Sigmoid colon (tissue), 7 donors: Measurements from ENCODE around the gene NRXN2. TPM values are rescaled to one million over a fixed set of nuclear protein-coding genes. Genes with fewer than 3 reads are reported as not detected.

Source experiments
- DNase-seq: peaks from one replicate; pipeline ENCODE4 v3.0.0-alpha.2; 2019
- H3K27ac ChIP-seq, 4 donors: fragments of 200-600 bp; sonication (generic); one replicate each; pipeline ENCODE4 v1.5.1; 2016 to 2019; ENCODE audit warnings: mild to moderate bottlenecking in 1 of 4
- H3K27me3 ChIP-seq, 3 donors: fragments of 200-600 bp; sonication (generic); one replicate each; pipeline ENCODE4 v1.5.1; 2019; ENCODE audit warnings: mild to moderate bottlenecking in 1 of 3
- H3K36me3 ChIP-seq, 4 donors: fragments of 200-600 bp; sonication (generic); one replicate each; pipeline ENCODE4 v1.5.1; 2016 to 2019
- H3K4me1 ChIP-seq, 4 donors: fragments of 200-600 bp; sonication (generic); one replicate each; pipeline ENCODE4 v1.5.1; 2017 to 2019
- H3K4me3 ChIP-seq, 4 donors: fragments of 200-600 bp; sonication (generic); one replicate each; pipeline ENCODE4 v1.5.1; 2017 to 2019; ENCODE audit warnings: mild to moderate bottlenecking in 2 of 4, moderate library complexity in 1 of 4
- H3K9me3 ChIP-seq, 4 donors: fragments of 200-600 bp in 3 of 4; sonication (generic) in 3 of 4; one replicate each; pipeline versions ENCODE4 v1.5.1 to v1.6.1; 2013 to 2019
- EP300 ChIP-seq, 4 donors: sonication (generic); formaldehyde crosslinking; IDR thresholded peaks; one replicate each; pipeline ENCODE4 v1.6.1; 2017; ENCODE audit warnings: antibody characterized with exemption in 4 of 4
- POLR2A ChIP-seq, 2 donors: fragments of 450-650 bp; IDR thresholded peaks; one replicate each; pipeline ENCODE4 v1.6.1; 2016; ENCODE audit warnings: antibody characterized with exemption in 2 of 2, mild to moderate bottlenecking in 2 of 2, moderate library complexity in 2 of 2
- POLR2AphosphoS5 ChIP-seq, 4 donors: sonication (generic); formaldehyde crosslinking; IDR thresholded peaks; one replicate each; pipeline ENCODE4 v1.6.1; 2017; ENCODE audit warnings: antibody characterized with exemption in 4 of 4
- WGBS, 2 donors: extraction: QIAGEN DNeasy Blood & Tissue Kit; methylation state at CpG; one replicate each; pipeline ENCODE4 v1.1.7; 2013; 5-methylcytosine and 5-hydroxymethylcytosine counted together
- intact Hi-C: fragments of 100-400 bp; cut with DNase I; formaldehyde crosslinking; loops from one replicate; pipeline ENCODE4 v1.15.1; 2023
- polyA plus RNA-seq, 3 donors: library from polyadenylated mRNA; stranded (reverse); fragments of 200-250 nt; gene quantifications; one replicate each; pipeline ENCODE4 v1.2.3, GENCODE V29; 2013
- total RNA-seq, 4 donors: library from RNA; depleted of rRNA; stranded (reverse); fragments of >200 nt; gene quantifications; one replicate each; pipeline ENCODE4 v1.1.0, GENCODE V29; 2016
- TF ChIP-seq, protein P1 (sequence below), 4 experiments: fragments of 450-650 bp in 3 of 4; fragments of 200-600 bp in 1 of 4; IDR thresholded peaks; one replicate each; pipeline ENCODE4 v1.5.1; 2016 to 2019; ENCODE audit warnings: antibody characterized with exemption in 4 of 4, mild to moderate bottlenecking in 3 of 4, moderate library complexity in 2 of 4
- donor health status: healthy with polysubstance abuse.
- donor health status: Bipolar disorder and iron deficiency.
- donor health status: healthy.

The NRXN2 gene
- total and polyA plus RNA-seq, 7 donors, result 0.23 to 20.5 (median 6.8) TPM

DNA sequence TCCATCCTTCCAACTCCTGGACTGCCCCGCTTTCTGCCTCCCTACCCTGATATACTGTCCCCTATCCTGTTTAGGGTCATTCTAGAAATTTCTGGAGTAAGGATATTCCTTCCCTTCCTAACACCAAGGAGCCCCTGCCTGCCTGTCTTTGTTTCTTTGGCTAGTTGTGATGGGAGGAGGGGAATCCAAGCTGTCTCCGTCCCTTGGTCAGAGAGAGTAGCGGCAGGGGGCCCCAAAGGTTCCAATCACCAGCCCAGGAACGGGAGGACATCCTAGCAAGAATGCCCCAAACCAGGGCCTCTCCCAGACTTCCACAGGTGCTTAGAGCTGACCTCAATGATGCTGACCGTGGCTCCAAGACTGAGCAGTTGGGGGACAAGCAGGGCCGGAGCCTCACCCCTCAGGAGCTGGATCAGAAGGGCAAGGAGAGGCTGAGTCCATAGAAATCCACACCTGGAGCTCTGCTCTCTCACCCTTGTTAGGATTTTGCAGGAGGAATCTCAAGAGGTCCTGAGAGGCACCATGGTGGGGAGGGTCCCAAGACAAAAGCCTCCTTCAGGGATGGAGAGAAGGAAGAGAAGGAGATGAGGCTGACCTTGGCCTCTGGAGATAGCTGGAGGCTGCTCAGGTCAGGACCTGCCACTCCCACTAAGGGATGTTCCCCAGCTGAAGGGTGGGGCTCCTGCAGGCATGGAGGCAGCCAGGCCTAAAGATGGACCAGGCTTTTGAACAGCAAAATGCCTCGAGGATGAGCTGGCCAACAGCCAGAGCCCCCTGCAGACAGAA, 118.3 kb downstream of the NRXN2 start:
- H3K36me3 ChIP-seq, result no peaks in the 10 kb centered on the region
- no peak for DNase-seq
- no peak overlapping the region for H3K4me3 ChIP-seq
- H3K4me1 ChIP-seq, result peaks cover 0 to 8% (median 5%) of the 10 kb centered on the region in 4 donors
- H3K27me3 ChIP-seq, result no peaks in the 10 kb centered on the region
- TF ChIP-seq EP300 (IDR thresholded peaks at IDR 0.05) (no peak), POLR2A (IDR thresholded peaks at IDR 0.05) (no peak), POLR2AphosphoS5 (IDR thresholded peaks at IDR 0.05) (no peak)
- TF ChIP-seq, protein P1, sequence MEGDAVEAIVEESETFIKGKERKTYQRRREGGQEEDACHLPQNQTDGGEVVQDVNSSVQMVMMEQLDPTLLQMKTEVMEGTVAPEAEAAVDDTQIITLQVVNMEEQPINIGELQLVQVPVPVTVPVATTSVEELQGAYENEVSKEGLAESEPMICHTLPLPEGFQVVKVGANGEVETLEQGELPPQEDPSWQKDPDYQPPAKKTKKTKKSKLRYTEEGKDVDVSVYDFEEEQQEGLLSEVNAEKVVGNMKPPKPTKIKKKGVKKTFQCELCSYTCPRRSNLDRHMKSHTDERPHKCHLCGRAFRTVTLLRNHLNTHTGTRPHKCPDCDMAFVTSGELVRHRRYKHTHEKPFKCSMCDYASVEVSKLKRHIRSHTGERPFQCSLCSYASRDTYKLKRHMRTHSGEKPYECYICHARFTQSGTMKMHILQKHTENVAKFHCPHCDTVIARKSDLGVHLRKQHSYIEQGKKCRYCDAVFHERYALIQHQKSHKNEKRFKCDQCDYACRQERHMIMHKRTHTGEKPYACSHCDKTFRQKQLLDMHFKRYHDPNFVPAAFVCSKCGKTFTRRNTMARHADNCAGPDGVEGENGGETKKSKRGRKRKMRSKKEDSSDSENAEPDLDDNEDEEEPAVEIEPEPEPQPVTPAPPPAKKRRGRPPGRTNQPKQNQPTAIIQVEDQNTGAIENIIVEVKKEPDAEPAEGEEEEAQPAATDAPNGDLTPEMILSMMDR (IDR thresholded peaks at IDR 0.05), result no peak
- no peaks in the 10 kb centered on the region for H3K9me3 ChIP-seq
- WGBS, 2 donors, result 69 to 77% methylated on average over 7 of the region's 7 CpGs
- intact Hi-C loops, result no loop called here
- H3K27ac ChIP-seq, result no peak overlapping the region

DNA sequence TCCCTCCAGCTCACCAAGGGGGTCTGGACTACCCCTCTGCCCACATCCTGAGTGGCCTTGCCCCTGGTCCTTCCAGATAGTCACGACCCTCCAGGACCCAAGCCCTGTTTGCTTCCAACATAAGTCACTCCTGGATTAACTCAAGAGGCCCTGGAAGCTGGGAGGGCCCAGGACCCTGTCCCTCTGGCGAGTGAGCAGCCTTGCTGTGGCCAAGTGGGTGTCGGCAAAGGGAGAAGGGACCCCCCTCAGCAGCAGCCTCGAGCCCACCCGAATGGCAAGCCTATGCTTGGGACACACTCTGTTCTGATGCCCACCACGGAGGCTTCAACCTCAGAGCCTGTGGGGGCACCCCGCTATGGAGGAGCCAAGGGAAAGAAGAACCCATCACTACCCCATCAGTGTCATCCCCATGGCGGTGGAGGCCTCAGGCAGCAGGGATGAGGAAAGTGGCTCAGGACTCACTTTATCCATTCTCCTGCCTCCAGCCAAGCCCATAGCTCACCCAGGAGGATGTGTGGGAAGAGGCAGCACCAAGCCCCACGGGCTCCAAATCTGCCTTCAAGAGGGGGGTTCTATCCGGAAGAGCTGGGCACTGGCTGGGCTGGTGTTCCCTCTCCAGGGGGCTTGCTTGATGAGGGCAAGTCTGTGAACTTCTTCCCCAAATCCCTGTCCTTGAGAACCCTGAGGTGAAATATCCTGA, 119.4 kb downstream of the NRXN2 start:
- DNase-seq, result no peak
- Histone ChIP-seq H3K36me3 (no peaks in the 10 kb centered on the region), H3K4me3 (no peak overlapping the region), H3K27me3 (no peaks in the 10 kb centered on the region), H3K27ac (no peak overlapping the region), H3K9me3 (no peaks in the 10 kb centered on the region), H3K4me1 (peaks cover 0 to 8% (median 3%) of the 10 kb centered on the region in 4 donors)
- intact Hi-C loops, result no loop called here
- TF ChIP-seq, protein P1 (IDR thresholded peaks at IDR 0.05), result no peak
- TF ChIP-seq EP300 (IDR thresholded peaks at IDR 0.05), result no peak
- no peak for TF ChIP-seq POLR2AphosphoS5 (IDR thresholded peaks at IDR 0.05)
- TF ChIP-seq POLR2A (IDR thresholded peaks at IDR 0.05), result no peak
- 80 to 87% methylated on average over 10 of the region's 10 CpGs for WGBS, 2 donors

DNA sequence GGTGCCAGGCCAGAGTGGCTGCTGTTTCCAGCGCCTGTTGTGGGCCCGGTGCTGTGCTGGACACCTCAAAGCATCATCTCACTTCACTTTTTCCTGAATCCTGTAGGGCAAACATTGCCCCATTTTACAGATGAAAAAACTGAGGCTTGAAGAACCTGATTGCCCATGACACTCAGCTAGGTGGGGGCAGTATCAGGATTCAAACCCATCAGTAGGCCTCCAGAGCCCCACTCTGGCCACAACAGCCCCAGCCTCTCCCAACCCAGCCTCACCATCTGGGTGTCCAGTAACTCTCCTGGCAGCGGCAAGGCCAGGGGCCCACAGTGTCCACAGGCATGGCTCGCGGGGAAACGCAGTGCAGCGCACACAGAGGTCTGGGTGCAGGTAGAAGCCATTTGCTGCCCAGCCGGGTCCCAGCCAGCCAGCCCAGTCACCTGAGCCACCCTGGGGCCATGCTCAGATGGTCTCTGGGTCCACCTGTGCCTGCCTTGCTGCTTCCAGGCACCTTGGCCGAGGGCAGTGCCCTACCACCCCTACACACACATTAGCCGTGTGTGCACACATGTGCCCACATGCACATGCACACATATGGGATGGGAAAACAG, 120.4 kb downstream of the NRXN2 start:
- Histone ChIP-seq H3K4me1 (peaks cover 0 to 3% (median 1%) of the 10 kb centered on the region in 4 donors), H3K27ac (no peak overlapping the region), H3K9me3 (no peaks in the 10 kb centered on the region), H3K27me3 (no peaks in the 10 kb centered on the region), H3K36me3 (no peaks in the 10 kb centered on the region), H3K4me3 (no peak overlapping the region)
- TF ChIP-seq POLR2AphosphoS5 (IDR thresholded peaks at IDR 0.05) (no peak), EP300 (IDR thresholded peaks at IDR 0.05) (no peak), POLR2A (IDR thresholded peaks at IDR 0.05) (no peak)
- TF ChIP-seq, protein P1 (IDR thresholded peaks at IDR 0.05), result no peak
- WGBS, 2 donors, result 91 to 95% methylated on average over 10 of the region's 10 CpGs
- intact Hi-C loops, result no loop called here
- DNase-seq, result no peak

DNA sequence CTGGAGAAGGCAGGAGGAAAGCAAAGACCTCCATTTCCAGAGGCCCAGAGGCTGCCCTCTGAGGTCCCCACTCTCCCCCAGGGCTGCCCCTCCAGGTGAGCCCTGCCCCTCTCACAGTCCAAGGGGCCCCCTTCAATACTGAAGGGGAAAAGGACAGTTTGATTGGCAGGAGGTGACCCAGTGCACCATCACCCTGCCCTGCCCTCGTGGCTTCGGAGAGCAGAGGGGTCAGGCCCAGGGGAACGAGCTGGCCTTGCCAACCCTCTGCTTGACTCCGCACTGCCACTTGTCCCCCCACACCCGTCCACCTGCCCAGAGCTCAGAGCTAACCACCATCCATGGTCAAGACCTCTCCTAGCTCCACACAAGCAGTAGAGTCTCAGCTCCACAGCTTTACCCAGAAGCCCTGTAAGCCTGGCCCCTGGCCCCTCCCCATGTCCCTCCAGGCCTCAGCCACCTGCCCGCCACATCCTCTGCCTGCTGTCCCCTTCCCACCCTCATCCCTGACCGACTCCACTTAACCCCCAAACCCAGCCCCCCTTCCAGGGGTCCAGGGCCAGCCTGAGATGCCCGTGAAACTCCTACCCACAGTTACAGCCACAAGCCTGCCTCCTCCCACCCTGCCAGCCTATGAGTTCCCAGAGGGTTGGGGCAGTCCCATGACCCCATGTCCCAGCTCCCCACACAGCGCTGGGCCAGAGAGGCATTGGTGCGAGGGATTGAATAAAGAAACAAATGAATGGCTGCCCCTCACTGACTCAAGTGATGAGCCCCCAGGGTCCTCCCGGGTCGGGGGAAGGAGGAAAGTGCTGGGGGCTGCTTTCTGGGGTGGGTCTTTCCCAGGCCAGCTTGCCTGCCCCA, 121.2 kb downstream of the NRXN2 start:
- no peaks in the 10 kb centered on the region for H3K36me3 ChIP-seq
- no peaks in the 10 kb centered on the region for H3K9me3 ChIP-seq
- no peaks in the 10 kb centered on the region for H3K4me1 ChIP-seq
- no peaks in the 10 kb centered on the region for H3K27me3 ChIP-seq
- TF ChIP-seq, protein P1 (IDR thresholded peaks at IDR 0.05), result no peak
- no peak for TF ChIP-seq EP300 (IDR thresholded peaks at IDR 0.05)
- no peak for TF ChIP-seq POLR2A (IDR thresholded peaks at IDR 0.05)
- TF ChIP-seq POLR2AphosphoS5 (IDR thresholded peaks at IDR 0.05), result no peak
- H3K4me3 ChIP-seq, result no peak overlapping the region
- WGBS, 2 donors, result 79 to 90% methylated on average over 12 of the region's 12 CpGs
- no peak for DNase-seq
- no peak overlapping the region for H3K27ac ChIP-seq
- intact Hi-C loops, result no loop called here
